Activated CD4-positive, alpha-beta T cell treated with anti-CD3 and anti-CD28 coated beads, Interleukin-2, amount 50 U/mL, for 24 hours (primary cell): ENCODE measurements around the gene ARHGAP5.

Experiments
- DNase-seq, 2 donors: peaks; one replicate each; pipeline ENCODE4 v3.0.0-alpha.2; 2020; ENCODE audit warnings: low read depth in 1 of 2, low spot score in 1 of 2

The ARHGAP5 gene

DNA sequence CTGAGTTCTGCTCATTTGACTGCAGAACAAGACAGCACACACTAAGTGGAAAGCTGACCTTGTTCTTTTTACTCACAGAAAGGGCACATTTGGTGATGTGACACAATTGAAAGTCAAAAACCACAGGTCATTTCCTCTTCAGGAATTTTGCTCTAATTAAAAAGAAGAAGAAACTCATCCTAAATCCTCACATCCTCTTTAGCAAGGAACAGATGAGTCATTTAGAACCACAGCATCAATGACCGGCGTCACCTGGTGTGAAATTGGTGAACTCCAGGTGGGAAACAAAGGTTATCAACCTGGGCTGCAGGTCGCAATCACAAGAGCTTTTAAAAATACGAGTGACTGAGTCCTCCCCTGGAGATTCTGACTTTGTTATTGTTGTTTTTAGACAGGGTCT, 128.9 kb downstream of the ARHGAP5 start:
- no peak for DNase-seq

DNA sequence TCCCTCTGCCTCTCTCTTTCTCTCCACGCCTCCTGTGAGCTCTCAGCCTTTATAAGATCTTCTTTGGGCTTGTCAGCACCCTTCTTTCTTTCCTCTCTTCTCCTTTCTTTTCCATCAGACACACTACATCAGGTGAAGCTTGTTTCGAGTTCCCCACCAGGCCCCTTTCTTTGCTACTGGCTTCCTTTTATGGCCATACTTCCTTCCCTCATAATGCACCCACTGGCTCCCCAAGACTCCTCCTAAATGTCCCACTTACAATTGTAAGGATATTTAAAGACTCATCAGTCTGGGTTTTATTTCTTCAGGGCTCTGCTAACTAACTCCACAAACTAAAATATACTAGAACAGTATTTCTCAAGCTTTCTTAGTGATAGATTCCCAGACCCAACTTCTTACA, 129.4 kb downstream of the ARHGAP5 start:
- DNase-seq: no peak

DNA sequence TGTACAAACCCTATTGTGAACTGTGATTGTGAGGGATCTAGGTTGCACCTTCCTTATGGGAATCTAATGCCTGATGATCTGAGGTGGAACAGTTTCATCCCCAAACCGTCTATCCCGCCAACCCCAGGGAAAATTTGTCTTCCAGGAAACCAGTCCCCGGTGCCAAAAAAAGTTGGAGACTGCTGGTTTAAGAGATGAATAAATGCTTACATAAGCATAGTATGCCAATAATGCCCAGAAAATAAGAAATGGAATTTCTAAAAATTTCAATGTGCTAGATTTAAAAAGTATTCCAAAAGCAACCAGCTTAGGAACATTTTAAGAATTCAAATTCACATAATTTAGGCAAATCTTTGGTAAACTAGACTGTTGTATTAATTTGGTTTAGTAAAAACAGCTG, 131.4 kb downstream of the ARHGAP5 start:
- no peak for DNase-seq
